ENCODE data around the gene VSIG10. TPM values are rescaled to one million over a fixed set of nuclear protein-coding genes. Genes with fewer than 3 reads are reported as not detected.

The VSIG10 gene
- total RNA-seq, 1 experiment from 2014 or later: 32.6 TPM

DNA sequence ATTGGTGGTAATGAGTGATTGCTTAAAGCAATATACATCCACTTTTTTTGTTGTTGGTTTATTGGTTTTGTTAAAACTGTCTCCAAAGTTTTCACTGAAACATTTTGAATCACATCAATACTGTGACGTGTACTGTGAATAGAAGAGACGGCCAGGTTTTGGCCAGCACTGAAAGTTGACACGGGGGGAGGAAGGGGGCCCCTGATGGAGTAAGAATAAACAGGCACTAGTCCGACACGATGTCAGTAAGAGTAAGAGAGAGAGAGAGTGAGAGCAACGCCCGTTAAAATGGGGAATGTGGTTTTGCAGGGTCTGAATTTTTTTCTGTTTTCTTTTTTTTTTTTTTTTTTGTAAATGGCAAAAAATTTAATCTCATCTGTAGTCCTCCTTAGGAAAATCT lies 46.8 kb upstream of the VSIG10 start:
- H3K36me3 ChIP-seq (ENCODE audit: control insufficient read depth, insufficient read depth, low read length): no peaks in the 10 kb centered on the region
- intact Hi-C loops (cut with micrococcal nuclease; ENCODE audit: unreplicated experiment): no loop called here
- H3K27ac Mint-ChIP-seq (ENCODE audit: unreplicated experiment): peak overlapping the region; percentile 60
- peaks cover 25% of the 10 kb centered on the region for H3K36me3 Mint-ChIP-seq (ENCODE audit: insufficient read depth, unreplicated experiment)
- ChIA-PET CTCF (no interaction called here), POLR2A (no interaction called here)
- BruUV-seq (replicated peaks): no TSS peak
- H3K4me3 ChIP-seq (ENCODE audit: low read depth, low read length): no peak overlapping the region
- TF ChIP-seq, protein P1, sequence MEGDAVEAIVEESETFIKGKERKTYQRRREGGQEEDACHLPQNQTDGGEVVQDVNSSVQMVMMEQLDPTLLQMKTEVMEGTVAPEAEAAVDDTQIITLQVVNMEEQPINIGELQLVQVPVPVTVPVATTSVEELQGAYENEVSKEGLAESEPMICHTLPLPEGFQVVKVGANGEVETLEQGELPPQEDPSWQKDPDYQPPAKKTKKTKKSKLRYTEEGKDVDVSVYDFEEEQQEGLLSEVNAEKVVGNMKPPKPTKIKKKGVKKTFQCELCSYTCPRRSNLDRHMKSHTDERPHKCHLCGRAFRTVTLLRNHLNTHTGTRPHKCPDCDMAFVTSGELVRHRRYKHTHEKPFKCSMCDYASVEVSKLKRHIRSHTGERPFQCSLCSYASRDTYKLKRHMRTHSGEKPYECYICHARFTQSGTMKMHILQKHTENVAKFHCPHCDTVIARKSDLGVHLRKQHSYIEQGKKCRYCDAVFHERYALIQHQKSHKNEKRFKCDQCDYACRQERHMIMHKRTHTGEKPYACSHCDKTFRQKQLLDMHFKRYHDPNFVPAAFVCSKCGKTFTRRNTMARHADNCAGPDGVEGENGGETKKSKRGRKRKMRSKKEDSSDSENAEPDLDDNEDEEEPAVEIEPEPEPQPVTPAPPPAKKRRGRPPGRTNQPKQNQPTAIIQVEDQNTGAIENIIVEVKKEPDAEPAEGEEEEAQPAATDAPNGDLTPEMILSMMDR (IDR thresholded peaks at IDR 0.05; ENCODE audit: insufficient read depth in 1 of 2, low read depth in 1 of 2, low read length in 1 of 2, severe bottlenecking in 1 of 2, unreplicated experiment in 1 of 2): no peak
- no peak for DNase-seq
- no peaks in the 10 kb centered on the region for H3K4me1 ChIP-seq
- no peak overlapping the region for H3K4me3 Mint-ChIP-seq (ENCODE audit: unreplicated experiment)
- no peaks in the 10 kb centered on the region for H3K27me3 ChIP-seq (replicated peaks; ENCODE audit: control insufficient read depth, insufficient read depth, low read length)
- H3K4me1 Mint-ChIP-seq (ENCODE audit: low read depth, unreplicated experiment): no peaks in the 10 kb centered on the region
- no peaks in the 10 kb centered on the region for H3K9me3 ChIP-seq
- no peaks in the 10 kb centered on the region for H3K27me3 Mint-ChIP-seq (ENCODE audit: insufficient read depth, unreplicated experiment)
- no peaks in the 10 kb centered on the region for H3K9me3 Mint-ChIP-seq (ENCODE audit: unreplicated experiment)

DNA sequence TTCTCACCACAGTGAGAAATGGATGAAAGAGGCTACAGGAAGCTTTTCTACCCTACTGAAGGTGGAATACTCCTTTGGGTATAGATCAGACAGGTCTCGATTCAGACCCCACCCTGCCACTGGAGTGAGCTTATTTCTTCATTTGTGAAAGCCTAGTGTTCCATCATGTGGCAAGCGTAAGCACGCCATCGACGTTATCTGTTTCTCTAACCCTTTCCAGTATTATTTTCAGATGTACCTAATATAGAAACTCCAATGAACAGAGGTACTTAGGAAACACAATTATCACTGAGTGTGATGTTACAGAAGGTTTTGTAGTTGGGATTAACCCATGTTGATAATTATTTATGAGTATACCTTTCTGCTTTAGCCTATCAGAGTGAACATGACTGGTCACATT lies 44.5 kb upstream of the VSIG10 start:
- Mint-ChIP-seq H3K36me3 (ENCODE audit: insufficient read depth, unreplicated experiment) (peaks cover 46% of the 10 kb centered on the region), H3K9me3 (ENCODE audit: unreplicated experiment) (no peaks in the 10 kb centered on the region), H3K4me3 (ENCODE audit: unreplicated experiment) (no peak overlapping the region), H3K27me3 (ENCODE audit: insufficient read depth, unreplicated experiment) (no peaks in the 10 kb centered on the region), H3K4me1 (ENCODE audit: low read depth, unreplicated experiment) (no peaks in the 10 kb centered on the region), H3K27ac (ENCODE audit: unreplicated experiment) (no peak overlapping the region)
- no peaks in the 10 kb centered on the region for H3K4me1 ChIP-seq
- ChIA-PET POLR2A (no interaction called here), CTCF (no interaction called here)
- no peaks in the 10 kb centered on the region for H3K36me3 ChIP-seq (ENCODE audit: control insufficient read depth, insufficient read depth, low read length)
- DNase-seq: no peak
- H3K4me3 ChIP-seq (ENCODE audit: low read depth, low read length): no peak overlapping the region
- no peaks in the 10 kb centered on the region for H3K27me3 ChIP-seq (replicated peaks; ENCODE audit: control insufficient read depth, insufficient read depth, low read length)
- TF ChIP-seq, protein P1 (IDR thresholded peaks at IDR 0.05; ENCODE audit: insufficient read depth in 1 of 2, low read depth in 1 of 2, low read length in 1 of 2, severe bottlenecking in 1 of 2, unreplicated experiment in 1 of 2): no peak
- no TSS peak for BruUV-seq (replicated peaks)
- H3K9me3 ChIP-seq: no peaks in the 10 kb centered on the region
- intact Hi-C loops (cut with micrococcal nuclease; ENCODE audit: unreplicated experiment): no loop called here

DNA sequence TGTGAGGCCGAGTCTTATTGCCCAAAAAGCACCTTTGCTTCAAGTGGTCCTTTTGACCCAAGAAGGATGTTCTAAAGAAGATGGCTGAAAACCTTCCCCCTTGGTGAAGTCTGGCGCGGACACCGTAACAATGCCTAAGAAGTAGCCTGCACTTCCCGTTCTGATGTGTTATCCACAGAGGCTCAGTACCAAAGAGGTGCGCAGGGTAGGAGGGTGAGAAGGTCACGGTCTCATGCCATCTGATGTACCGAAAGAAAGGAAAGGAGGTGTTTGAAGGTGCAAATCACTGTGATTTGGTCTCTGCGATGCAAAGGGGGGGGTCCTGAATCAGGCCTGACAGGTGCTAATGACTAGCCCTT lies 42.0 kb upstream of the VSIG10 start:
- Histone ChIP-seq H3K27me3 (replicated peaks; ENCODE audit: control insufficient read depth, insufficient read depth, low read length) (no peaks in the 10 kb centered on the region), H3K36me3 (ENCODE audit: control insufficient read depth, insufficient read depth, low read length) (no peaks in the 10 kb centered on the region), H3K4me3 (ENCODE audit: low read depth, low read length) (no peak overlapping the region), H3K4me1 (no peaks in the 10 kb centered on the region), H3K9me3 (no peaks in the 10 kb centered on the region)
- CTCF ChIA-PET: interaction anchor here (0.7 kb wide), 1 partner anchor 15 kb away, joined by 7 read pairs; no protein-coding TSS in a partner anchor
- TF ChIP-seq, protein P1 (IDR thresholded peaks at IDR 0.05; ENCODE audit: insufficient read depth in 1 of 2, low read depth in 1 of 2, low read length in 1 of 2, severe bottlenecking in 1 of 2, unreplicated experiment in 1 of 2): no peak
- peaks cover 66% of the 10 kb centered on the region for H3K36me3 Mint-ChIP-seq (ENCODE audit: insufficient read depth, unreplicated experiment)
- intact Hi-C loops (cut with micrococcal nuclease; ENCODE audit: unreplicated experiment): no loop called here
- POLR2A ChIA-PET: no interaction called here
- no peak overlapping the region for H3K4me3 Mint-ChIP-seq (ENCODE audit: unreplicated experiment)
- BruUV-seq (replicated peaks): no TSS peak
- no peaks in the 10 kb centered on the region for H3K4me1 Mint-ChIP-seq (ENCODE audit: low read depth, unreplicated experiment)
- no peaks in the 10 kb centered on the region for H3K27me3 Mint-ChIP-seq (ENCODE audit: insufficient read depth, unreplicated experiment)
- H3K9me3 Mint-ChIP-seq (ENCODE audit: unreplicated experiment): no peaks in the 10 kb centered on the region
- no peak overlapping the region for H3K27ac Mint-ChIP-seq (ENCODE audit: unreplicated experiment)
- DNase-seq: no peak

Data from Caco-2 (cell line).